ENCODE results near the gene PLA1A. TPM values are rescaled to one million over a fixed set of nuclear protein-coding genes. Genes with fewer than 3 reads are reported as not detected.
"Not testable (repeated sequence)": the region's sequence is repeated elsewhere in the genome, so short reads cannot be mapped to it uniquely, and the experiment has no call there.

Gene PLA1A
- total RNA-seq, 1 donor from 2014 or later, result 37.6 TPM

GRCh38 chr3:119588112-119588511 is 9.6 kb upstream of the PLA1A start:
- H3K27me3 ChIP-seq, result no peaks in the 10 kb centered on the region
- peak overlapping the region; percentile 51 for H3K27ac ChIP-seq
- ATAC-seq (peak; percentile 75), DNase-seq (peak; percentile 83)
- TF ChIP-seq, protein P1, sequence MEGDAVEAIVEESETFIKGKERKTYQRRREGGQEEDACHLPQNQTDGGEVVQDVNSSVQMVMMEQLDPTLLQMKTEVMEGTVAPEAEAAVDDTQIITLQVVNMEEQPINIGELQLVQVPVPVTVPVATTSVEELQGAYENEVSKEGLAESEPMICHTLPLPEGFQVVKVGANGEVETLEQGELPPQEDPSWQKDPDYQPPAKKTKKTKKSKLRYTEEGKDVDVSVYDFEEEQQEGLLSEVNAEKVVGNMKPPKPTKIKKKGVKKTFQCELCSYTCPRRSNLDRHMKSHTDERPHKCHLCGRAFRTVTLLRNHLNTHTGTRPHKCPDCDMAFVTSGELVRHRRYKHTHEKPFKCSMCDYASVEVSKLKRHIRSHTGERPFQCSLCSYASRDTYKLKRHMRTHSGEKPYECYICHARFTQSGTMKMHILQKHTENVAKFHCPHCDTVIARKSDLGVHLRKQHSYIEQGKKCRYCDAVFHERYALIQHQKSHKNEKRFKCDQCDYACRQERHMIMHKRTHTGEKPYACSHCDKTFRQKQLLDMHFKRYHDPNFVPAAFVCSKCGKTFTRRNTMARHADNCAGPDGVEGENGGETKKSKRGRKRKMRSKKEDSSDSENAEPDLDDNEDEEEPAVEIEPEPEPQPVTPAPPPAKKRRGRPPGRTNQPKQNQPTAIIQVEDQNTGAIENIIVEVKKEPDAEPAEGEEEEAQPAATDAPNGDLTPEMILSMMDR (IDR thresholded peaks at IDR 0.05), result no peak
- peaks cover 10% of the 10 kb centered on the region for H3K36me3 ChIP-seq
- H3K9me3 ChIP-seq, result no peaks in the 10 kb centered on the region
- intact Hi-C loops (cut with DNase I), result no loop called here
- no peak overlapping the region for H3K4me3 ChIP-seq
- peaks cover 13% of the 10 kb centered on the region for H3K4me1 ChIP-seq

- Histone ChIP-seq H3K4me3 (no peak overlapping the region), H3K4me1 (peaks cover 13% of the 10 kb centered on the region), H3K9me3 (no peaks in the 10 kb centered on the region), H3K27me3 (no peaks in the 10 kb centered on the region), H3K36me3 (peaks cover 10% of the 10 kb centered on the region), H3K27ac (no peak overlapping the region)
- DNase-seq, result no peak
- peak; percentile 68 for ATAC-seq
- TF ChIP-seq, protein P1 (IDR thresholded peaks at IDR 0.05), result no peak
- intact Hi-C loops (cut with DNase I), result no loop called here
Measured at GRCh38 chr3:119589102-119589773, 8.4 kb upstream of the PLA1A start.

DNA sequence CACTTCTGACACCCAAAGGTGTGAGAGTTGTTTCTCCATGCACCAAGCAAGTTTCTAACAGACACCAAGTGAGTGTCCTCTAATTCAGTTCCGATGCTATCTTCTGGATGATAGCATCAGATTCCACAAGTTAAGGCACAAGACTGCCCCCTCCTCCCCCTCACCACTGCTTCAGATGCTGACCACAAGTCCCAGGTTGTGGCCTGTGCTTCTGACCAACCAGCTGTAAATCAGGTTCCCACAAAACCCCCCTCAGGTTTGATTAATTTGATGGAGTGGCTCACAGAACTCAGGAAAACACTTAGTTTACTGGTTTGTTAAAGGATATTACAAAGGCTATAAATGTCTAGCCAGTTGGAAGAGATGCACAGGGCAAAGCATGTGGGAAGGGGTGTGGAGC is 7.0 kb upstream of the PLA1A start:
- Histone ChIP-seq H3K36me3 (peaks cover 10% of the 10 kb centered on the region), H3K27ac (no peak overlapping the region), H3K4me3 (no peak overlapping the region), H3K9me3 (no peaks in the 10 kb centered on the region), H3K4me1 (peaks cover 13% of the 10 kb centered on the region), H3K27me3 (no peaks in the 10 kb centered on the region)
- TF ChIP-seq, protein P1 (IDR thresholded peaks at IDR 0.05), result no peak
- no peak for ATAC-seq
- intact Hi-C loops (cut with DNase I), result loop anchor here (10.0 kb wide), 1 partner anchor 84 kb away; the partner anchor contains the start of gene COX17
- DNase-seq, result no peak

DNA sequence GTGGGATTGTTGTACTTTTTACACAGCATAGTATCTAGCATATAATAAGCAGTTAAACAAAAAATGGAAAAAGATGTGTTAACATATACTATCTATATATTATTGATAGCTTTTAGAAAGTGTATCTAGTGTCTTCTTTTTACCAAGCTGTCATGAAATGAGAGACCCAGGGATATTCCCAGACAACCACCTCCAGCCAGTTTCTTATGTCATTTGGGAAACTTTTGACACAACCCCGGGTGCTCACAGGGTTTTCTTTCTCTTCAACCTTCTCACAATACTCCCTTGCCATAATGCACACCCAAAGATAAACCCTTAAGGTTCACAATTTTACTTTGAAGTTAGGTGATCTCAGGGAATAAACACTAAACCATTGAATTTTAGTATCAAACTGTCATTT is 4.8 kb upstream of the PLA1A start:
- ATAC-seq (no peak), DNase-seq (no peak)
- Histone ChIP-seq H3K4me1 (peaks cover 27% of the 10 kb centered on the region), H3K27ac (no peak overlapping the region), H3K9me3 (no peaks in the 10 kb centered on the region), H3K27me3 (no peaks in the 10 kb centered on the region), H3K36me3 (peaks cover under 1% of the 10 kb centered on the region), H3K4me3 (no peak overlapping the region)
- intact Hi-C loops (cut with DNase I), result loop anchor here (10.0 kb wide), 1 partner anchor 82 kb away; the partner anchor contains the start of gene COX17
- TF ChIP-seq, protein P1 (IDR thresholded peaks at IDR 0.05), result no peak

GRCh38 chr3:119594066-119594465 is 3.6 kb upstream of the PLA1A start:
- intact Hi-C loops (cut with DNase I), result loop anchor here (10.0 kb wide), 1 partner anchor 81 kb away; the partner anchor contains the start of gene COX17
- H3K27ac ChIP-seq, result no peak overlapping the region
- peaks cover 21% of the 10 kb centered on the region for H3K4me1 ChIP-seq
- no peaks in the 10 kb centered on the region for H3K27me3 ChIP-seq
- H3K4me3 ChIP-seq, result no peak overlapping the region
- ATAC-seq (no peak), DNase-seq (no peak)
- H3K36me3 ChIP-seq, result no peaks in the 10 kb centered on the region
- no peaks in the 10 kb centered on the region for H3K9me3 ChIP-seq
- TF ChIP-seq, protein P1 (IDR thresholded peaks at IDR 0.05), result no peak

DNA sequence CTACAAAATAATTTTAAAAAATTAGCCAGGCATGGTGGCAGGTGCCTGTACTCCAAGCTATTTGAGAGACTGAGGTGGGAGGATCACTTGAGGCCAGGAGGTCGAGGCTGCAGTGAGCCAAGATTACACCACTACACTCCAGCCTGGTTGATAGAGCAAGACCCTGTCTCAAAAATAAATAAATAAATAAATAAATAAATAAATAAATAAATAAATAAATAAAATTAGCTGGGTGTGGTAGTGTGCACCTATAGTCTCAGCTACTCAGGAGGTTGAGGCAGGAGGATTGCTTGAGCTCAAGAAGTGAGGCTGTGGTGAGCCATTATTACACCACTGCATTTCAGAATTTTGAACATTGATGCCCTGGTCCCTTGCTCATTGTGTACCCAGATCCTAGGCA is 2.8 kb upstream of the PLA1A start:
- not testable (repeated sequence) for H3K27me3 ChIP-seq, ATAC-seq, H3K4me3 ChIP-seq, H3K36me3 ChIP-seq, H3K9me3 ChIP-seq, DNase-seq, H3K27ac ChIP-seq
- peaks cover 21% of the 10 kb centered on the region for H3K4me1 ChIP-seq
- intact Hi-C loops (cut with DNase I), result loop anchor here (10.0 kb wide), 1 partner anchor 80 kb away; the partner anchor contains the start of gene COX17

Data from upper lobe of right lung (tissue), 1 donor.